Tibial nerve (tissue), 4 donors: ENCODE measurements around the gene JUNB. TPM values are rescaled to one million over a fixed set of nuclear protein-coding genes. Genes with fewer than 3 reads are reported as not detected.

Source experiments
- DNase-seq, 2 donors: peaks; one replicate each; pipeline ENCODE4 v3.0.0-alpha.2; 2019; ENCODE audit warnings: low spot score in 2 of 2
- H3K27ac ChIP-seq, 4 donors: fragments of 200-600 bp; sonication (generic) in 3 of 4; one replicate each; pipeline ENCODE4 v1.5.1; 2017 to 2019; ENCODE audit warnings: mild to moderate bottlenecking in 1 of 4
- H3K27me3 ChIP-seq, 2 donors: fragments of 200-600 bp; sonication (generic) in 1 of 2; one replicate each; pipeline versions ENCODE4 v1.5.1 to v1.6.0; 2017 to 2019
- H3K36me3 ChIP-seq, 3 donors: fragments of 200-600 bp; sonication (generic); one replicate each; pipeline ENCODE4 v1.5.1; 2018 to 2019
- H3K4me1 ChIP-seq, 4 donors: fragments of 200-600 bp; sonication (generic) in 3 of 4; one replicate each; pipeline ENCODE4 v1.5.1; 2017 to 2019
- H3K4me3 ChIP-seq, 4 donors: fragments of 200-600 bp; sonication (generic) in 3 of 4; one replicate each; pipeline ENCODE4 v1.5.1; 2017 to 2019; ENCODE audit warnings: mild to moderate bottlenecking in 1 of 4, moderate library complexity in 1 of 4
- H3K9me3 ChIP-seq, 4 donors: fragments of 200-600 bp; sonication (generic) in 3 of 4; one replicate each; pipeline ENCODE4 v1.5.1; 2017 to 2019
- CTCF ChIP-seq, 5 experiments: fragments of 200-600 bp in 3 of 5; fragments of 450-650 bp in 2 of 5; sonication (generic) in 3 of 5; IDR thresholded peaks; one replicate each; pipeline ENCODE4 v1.5.1; 2016 to 2019; ENCODE audit warnings: antibody characterized with exemption in 5 of 5, mild to moderate bottlenecking in 3 of 5, moderate library complexity in 2 of 5
- EP300 ChIP-seq, 2 donors: sonication (generic); formaldehyde crosslinking; IDR thresholded peaks; one replicate each; pipeline ENCODE4 v1.6.1; 2017; ENCODE audit warnings: antibody characterized with exemption in 2 of 2, mild to moderate bottlenecking in 1 of 2
- POLR2A ChIP-seq, 2 donors: fragments of 450-650 bp; IDR thresholded peaks; one replicate each; pipeline ENCODE4 v1.6.1; 2017; ENCODE audit warnings: antibody characterized with exemption in 2 of 2, mild to moderate bottlenecking in 2 of 2, moderate library complexity in 2 of 2
- WGBS, 2 donors: methylation state at CpG; one replicate each; pipeline ENCODE4 v1.1.5; 2018; 5-methylcytosine and 5-hydroxymethylcytosine counted together
- total RNA-seq, 4 donors: library from RNA; depleted of rRNA; stranded (reverse); fragments of >200 nt; gene quantifications; one replicate each; pipeline ENCODE4 v1.1.0, GENCODE V29; 2016

JUNB gene
- total RNA-seq, 4 donors from 2014 or later, result 421 to 676 (median 613) TPM

GRCh38 chr19:12783291-12783848, 7.9 kb upstream of the JUNB start:
- H3K27ac ChIP-seq, result peak overlapping the region; percentile 81 to 100 (median 99)
- no peaks in the 10 kb centered on the region for H3K9me3 ChIP-seq
- no peak for DNase-seq
- no peaks in the 10 kb centered on the region for H3K36me3 ChIP-seq
- no peak for TF ChIP-seq POLR2A (IDR thresholded peaks at IDR 0.05)
- TF ChIP-seq EP300 (IDR thresholded peaks at IDR 0.05), result no peak
- no peak for TF ChIP-seq CTCF (IDR thresholded peaks at IDR 0.05)
- H3K4me1 ChIP-seq, result peaks cover 0 to 89% (median 80%) of the 10 kb centered on the region in 4 donors
- peak overlapping the region; percentile 27 to 53 (median 46) for H3K4me3 ChIP-seq
- H3K27me3 ChIP-seq, result no peaks in the 10 kb centered on the region
- 7 to 8% methylated on average over 6 to 14 of the region's 16 CpGs for WGBS, 2 donors

GRCh38 chr19:12783849-12784393, 7.4 kb upstream of the JUNB start:
- Histone ChIP-seq H3K9me3 (no peaks in the 10 kb centered on the region), H3K27ac (peak overlapping the region; percentile 81 to 100 (median 99)), H3K36me3 (no peaks in the 10 kb centered on the region), H3K4me3 (peak overlapping the region in 1 of 4 donors; percentile 53), H3K27me3 (no peaks in the 10 kb centered on the region), H3K4me1 (peaks cover 0 to 89% (median 80%) of the 10 kb centered on the region in 4 donors)
- DNase-seq, result no peak
- TF ChIP-seq POLR2A (IDR thresholded peaks at IDR 0.05), result no peak
- TF ChIP-seq EP300 (IDR thresholded peaks at IDR 0.05), result peak in 1 of 2 donors; percentile 49
- WGBS, 2 donors, result 2 to 7% methylated on average over 13 to 19 of the region's 19 CpGs

- WGBS, 2 donors, result 55 to 62% methylated on average over 10 of the region's 10 CpGs
- no peak for DNase-seq
- no peak for TF ChIP-seq CTCF (IDR thresholded peaks at IDR 0.05)
- TF ChIP-seq EP300 (IDR thresholded peaks at IDR 0.05), result no peak
- Histone ChIP-seq H3K27me3 (no peaks in the 10 kb centered on the region), H3K36me3 (no peaks in the 10 kb centered on the region), H3K4me1 (peaks cover 0 to 89% (median 77%) of the 10 kb centered on the region in 4 donors), H3K9me3 (no peaks in the 10 kb centered on the region), H3K27ac (peak overlapping the region; percentile 81 to 100 (median 99)), H3K4me3 (peak overlapping the region in 1 of 4 donors; percentile 23)
These were observed 6.9 kb upstream of the JUNB start for GRCh38 chr19:12784394-12784870.

GRCh38 chr19:12784871-12785430, 6.3 kb upstream of the JUNB start:
- TF ChIP-seq CTCF (IDR thresholded peaks at IDR 0.05) (no peak), EP300 (IDR thresholded peaks at IDR 0.05) (no peak), POLR2A (IDR thresholded peaks at IDR 0.05) (no peak)
- 37 to 40% methylated on average over 5 of the region's 5 CpGs for WGBS, 2 donors
- peak overlapping the region; percentile 99 to 100 (median 99) for H3K27ac ChIP-seq
- H3K27me3 ChIP-seq, result no peaks in the 10 kb centered on the region
- H3K9me3 ChIP-seq, result no peaks in the 10 kb centered on the region
- H3K36me3 ChIP-seq, result no peaks in the 10 kb centered on the region
- no peak for DNase-seq
- H3K4me3 ChIP-seq, result peak overlapping the region in 2 of 4 donors; percentile 6 to 23
- peaks cover 0 to 84% (median 72%) of the 10 kb centered on the region in 4 donors for H3K4me1 ChIP-seq

GRCh38 chr19:12785431-12786031, 5.8 kb upstream of the JUNB start:
- peak overlapping the region; percentile 99 to 100 (median 99) for H3K27ac ChIP-seq
- H3K9me3 ChIP-seq, result no peaks in the 10 kb centered on the region
- DNase-seq, result no peak
- H3K4me1 ChIP-seq, result peaks cover 0 to 85% (median 70%) of the 10 kb centered on the region in 4 donors
- peak overlapping the region in 2 of 4 donors; percentile 6 to 23 for H3K4me3 ChIP-seq
- TF ChIP-seq EP300 (IDR thresholded peaks at IDR 0.05) (peak in 1 of 2 donors; percentile 37), CTCF (IDR thresholded peaks at IDR 0.05) (no peak)
- 48 to 51% methylated on average over 4 of the region's 4 CpGs for WGBS, 2 donors
- H3K36me3 ChIP-seq, result no peaks in the 10 kb centered on the region
- no peaks in the 10 kb centered on the region for H3K27me3 ChIP-seq
